Right cardiac atrium (tissue), 5 donors: ENCODE measurements around the gene POLD2. TPM values are rescaled to one million over a fixed set of nuclear protein-coding genes. Genes with fewer than 3 reads are reported as not detected.
A peak's percentile ranks its signal among the peaks of the same experiment; 100 is the strongest.

Source experiments
- ATAC-seq, 2 donors: fragments of 200-7000 bp; cut with Tn5 transposase; one replicate each; pipeline versions ENCODE4 v1.8.0 to v1.9.1; 2020; ENCODE audit warnings: moderate library complexity in 2 of 2, mild to moderate bottlenecking in 1 of 2
- DNase-seq, 3 donors: peaks; one replicate each; pipeline ENCODE4 v3.0.0-alpha.2; 2020
- H3K27ac ChIP-seq: one replicate; pipeline ENCODE4 v1.5.1; 2013; ENCODE audit warnings: mild to moderate bottlenecking, low read length, control low read depth, moderate library complexity
- H3K27me3 ChIP-seq: one replicate; pipeline ENCODE4 v1.6.1; 2013; ENCODE audit not compliant: control insufficient read depth, insufficient read depth
- H3K4me1 ChIP-seq: one replicate; pipeline ENCODE4 v1.6.1; 2013; ENCODE audit warnings: low read length; ENCODE audit not compliant: control insufficient read depth, insufficient read depth
- H3K4me3 ChIP-seq: one replicate; pipeline ENCODE4 v1.5.1; 2013; ENCODE audit warnings: low read length, control low read depth
- H3K9me3 ChIP-seq: one replicate; pipeline ENCODE4 v1.6.1; 2013; ENCODE audit warnings: low read length; ENCODE audit not compliant: control insufficient read depth
- WGBS: extraction: QIAGEN DNeasy Blood & Tissue Kit; methylation state at CpG from one replicate; pipeline ENCODE4 v1.1.7; 2013; 5-methylcytosine and 5-hydroxymethylcytosine counted together
- intact Hi-C, 4 donors: fragments of 100-400 bp; cut with DNase I; formaldehyde crosslinking; loops; one replicate each; pipeline versions ENCODE4 v1.11.0 to v1.14.0; 2022 to 2023
- microRNA-seq, 2 donors: library from miRNA; unstranded; fragments of <30 nt; microRNA quantifications; one replicate each; pipeline ENCODE4 v1.2.0, GENCODE V29; 2020 to 2021
- polyA plus RNA-seq: library from polyadenylated mRNA; stranded (reverse); fragments of 200-250 nt; gene quantifications from one replicate; pipeline ENCODE4 v1.2.3, GENCODE V29; 2013
- total RNA-seq, 4 donors: library from RNA; stranded (reverse); fragmentation: NEBNext Ultra II Directional; extraction: Animal tissue kit (Norgen Biotek cat#: 25700); gene quantifications; one replicate each; pipeline ENCODE4 v1.2.1, GENCODE V29; 2021
- donor health status: healthy with polysubstance abuse.
- donor health status: DM: no; HTN: yes; CAD: no.
- donor health status: DM: no; HTN: no; CAD: no.
- donor health status: DM: no; HTN: yes; CAD: no; lungs with severe emphysema.
- donor health status: DM: yes; HTN: yes; CAD: no.

POLD2 gene
- total and polyA plus RNA-seq, 5 donors, result 85.8 to 110 (median 98.7) TPM

GRCh38 chr7:44066494-44067063 lies 56.8 kb downstream of the POLD2 start:
- intact Hi-C loops, result no loop called here
- Histone ChIP-seq H3K27me3 (no peaks in the 10 kb centered on the region), H3K4me3 (no peak overlapping the region), H3K27ac (no peak overlapping the region), H3K4me1 (peaks cover 13% of the 10 kb centered on the region), H3K9me3 (no peaks in the 10 kb centered on the region)
- DNase-seq (peak in 2 of 3 donors; percentile 55 to 60), ATAC-seq (no peak)
- 65% methylated on average over 7 of the region's 7 CpGs for WGBS

GRCh38 chr7:44066111-44066460 lies 57.3 kb downstream of the POLD2 start:
- Histone ChIP-seq H3K9me3 (no peaks in the 10 kb centered on the region), H3K4me1 (peaks cover 13% of the 10 kb centered on the region), H3K27me3 (no peaks in the 10 kb centered on the region), H3K27ac (peak overlapping the region; percentile 50), H3K4me3 (no peak overlapping the region)
- 37% methylated on average over 6 of the region's 6 CpGs for WGBS
- ATAC-seq (no peak), DNase-seq (no peak)
- intact Hi-C loops, result no loop called here

DNA sequence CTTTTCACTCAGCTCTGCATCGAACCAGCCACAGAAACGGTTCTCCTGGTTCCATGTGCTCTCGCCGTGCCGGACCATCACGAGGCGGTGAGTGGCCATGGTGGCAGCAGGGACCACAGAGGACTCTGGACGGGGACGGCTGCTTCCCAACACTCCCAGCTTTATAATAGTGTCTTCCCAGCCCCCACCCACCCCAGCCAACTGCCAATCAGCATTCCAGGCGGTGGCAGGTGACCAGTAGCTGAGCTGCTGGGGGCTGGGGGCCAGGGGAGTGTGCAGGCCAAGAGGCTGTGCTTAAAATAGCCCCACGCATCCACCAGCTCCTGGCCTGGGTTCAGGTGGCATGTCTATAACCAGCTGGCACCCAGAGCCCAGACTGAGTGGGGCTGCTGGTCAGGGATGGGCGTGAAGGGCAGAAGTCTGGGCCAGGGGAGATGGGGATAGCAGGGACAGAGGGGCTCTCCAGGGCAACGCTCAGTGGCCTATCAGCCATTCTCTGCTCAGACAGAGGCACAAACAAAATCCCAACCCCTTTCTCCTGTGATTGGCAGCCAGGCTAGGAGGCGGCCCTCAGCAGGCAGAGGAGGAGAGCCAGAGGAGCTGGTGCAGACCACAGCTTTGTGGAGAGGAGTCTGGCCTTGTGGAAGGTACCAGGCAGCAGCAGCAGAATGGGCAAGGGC lies 57.8 kb downstream of the POLD2 start, which contains the start of gene PGAM2:
Gene PGAM2, minus strand, starts transcription at position 137 of the 680 bp plus-strand sequence. Its CDS starts 38 bp downstream, at position 99.
- Histone ChIP-seq H3K4me1 (peaks cover 13% of the 10 kb centered on the region), H3K9me3 (no peaks in the 10 kb centered on the region), H3K4me3 (peak within 1 kb of the TSS; percentile 54), H3K27me3 (no peaks in the 10 kb centered on the region), H3K27ac (peak within 1 kb of the TSS; percentile 52)
- DNase-seq (peak; percentile 78 to 92 (median 89)), ATAC-seq (peak; percentile 56 to 65)
- intact Hi-C loops, result no loop called here
- WGBS, result 12% methylated on average over 14 of the region's 14 CpGs

DNA sequence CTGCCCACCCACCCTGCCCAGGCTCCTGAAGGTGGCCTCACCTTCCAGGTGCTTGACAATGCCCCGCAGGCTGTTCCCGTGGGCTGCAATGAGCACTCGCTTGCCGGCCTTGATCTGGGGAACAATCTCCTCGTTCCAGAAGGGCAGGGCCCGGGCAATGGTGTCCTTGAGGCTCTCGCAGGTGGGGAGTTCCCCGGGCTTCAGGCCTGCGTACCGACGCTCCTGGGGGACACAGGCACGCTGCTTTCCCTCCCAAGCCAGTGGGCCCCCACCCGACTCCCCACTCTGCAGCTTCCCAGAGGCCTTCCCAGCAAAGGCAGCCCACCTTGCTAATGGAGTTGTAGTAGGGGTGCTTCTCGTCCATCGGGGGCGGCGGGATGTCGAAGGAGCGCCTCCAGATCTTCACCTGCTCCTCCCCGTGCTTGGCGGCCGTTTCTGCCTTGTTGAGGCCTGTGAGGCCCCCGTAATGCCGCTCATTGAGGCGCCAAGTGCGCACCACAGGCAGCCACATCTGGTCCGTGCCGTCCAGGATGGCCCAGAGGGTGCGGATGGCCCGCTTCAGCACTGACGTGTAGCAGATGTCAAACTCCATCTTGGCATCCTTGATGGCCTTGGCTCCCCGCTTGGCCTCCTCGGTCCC lies 58.4 kb downstream of the POLD2 start:
- peak in 2 of 3 donors; percentile 36 to 73 for DNase-seq
- Histone ChIP-seq H3K27me3 (no peaks in the 10 kb centered on the region), H3K9me3 (no peaks in the 10 kb centered on the region), H3K27ac (peak overlapping the region; percentile 52), H3K4me3 (peak overlapping the region; percentile 54), H3K4me1 (peaks cover 13% of the 10 kb centered on the region)
- 12% methylated on average over 33 of the region's 33 CpGs for WGBS
- intact Hi-C loops, result no loop called here
- ATAC-seq, result peak; percentile 1 to 12

Small RNA genes within 50 kb of the gene (microRNA-seq; reads per million reads assigned to microRNA genes)
- 2.1 to 2.5 reads per million in 2 donors for gene MIR6838

Other genes with a start within 250 kb of the POLD2 start
- 10 to 100 TPM; 37.7 to 43.6 (median 38.5) TPM for gene URGCP, start 217.0 kb downstream of the POLD2 start, total RNA-seq
- 26.5 TPM for gene URGCP, start 217.0 kb downstream of the POLD2 start, polyA plus RNA-seq
- gene UBE2D4, start 197.1 kb downstream of the POLD2 start, total RNA-seq, result 10 to 100 TPM; 40.6 to 53.4 (median 44.4) TPM
- gene UBE2D4, start 197.1 kb downstream of the POLD2 start, polyA plus RNA-seq, result 48.7 TPM
- gene SPDYE1, start 125.7 kb downstream of the POLD2 start, total RNA-seq, result under 1 TPM in 1 of 4 donors, not detected in 3; 0.14 TPM
- 0.02 TPM for gene SPDYE1, start 125.7 kb downstream of the POLD2 start, polyA plus RNA-seq
- gene DBNL, start 78.8 kb downstream of the POLD2 start, total RNA-seq, result 10 to 100 TPM; 34.3 to 44.6 (median 38.1) TPM
- 37.5 TPM for gene DBNL, start 78.8 kb downstream of the POLD2 start, polyA plus RNA-seq
- 1,000 to 10,000 TPM in 2 of 4 donors, 100 to 1,000 TPM in 2; 946 to 1,159 (median 1,024) TPM for gene PGAM2, start 58.0 kb downstream of the POLD2 start, total RNA-seq
- gene PGAM2, start 58.0 kb downstream of the POLD2 start, polyA plus RNA-seq, result 2,530 TPM
- 10 to 100 TPM; 24.5 to 28.9 (median 25.8) TPM for gene POLM, start 41.0 kb downstream of the POLD2 start, total RNA-seq
- 16.6 TPM for gene POLM, start 41.0 kb downstream of the POLD2 start, polyA plus RNA-seq
- 100 to 1,000 TPM in 2 of 4 donors, 10 to 100 TPM in 2; 81.0 to 124 (median 103) TPM for gene AEBP1, start 19.2 kb downstream of the POLD2 start, total RNA-seq
- 62.8 TPM for gene AEBP1, start 19.2 kb downstream of the POLD2 start, polyA plus RNA-seq
- gene MYL7, start 17.8 kb upstream of the POLD2 start, total RNA-seq, result over 10,000 TPM; 13,263 to 15,323 (median 14,734) TPM
- 28,570 TPM for gene MYL7, start 17.8 kb upstream of the POLD2 start, polyA plus RNA-seq
- 10 to 100 TPM in 3 of 4 donors, 1 to 10 TPM in 1; 7.4 to 12.9 (median 11.6) TPM for gene GCK, start 65.9 kb upstream of the POLD2 start, total RNA-seq
- gene GCK, start 65.9 kb upstream of the POLD2 start, polyA plus RNA-seq, result 17.4 TPM
- gene YKT6, start 77.4 kb upstream of the POLD2 start, total RNA-seq, result 10 to 100 TPM; 48.1 to 63.4 (median 52.2) TPM
- 38.8 TPM for gene YKT6, start 77.4 kb upstream of the POLD2 start, polyA plus RNA-seq
- gene CAMK2B, start 202.0 kb upstream of the POLD2 start, total RNA-seq, result 100 to 1,000 TPM in 2 of 4 donors, 10 to 100 TPM in 2; 79.7 to 134 (median 106) TPM
- gene CAMK2B, start 202.0 kb upstream of the POLD2 start, polyA plus RNA-seq, result 105 TPM